ENCODE measurements around the gene RIN3.
A peak's percentile ranks its signal among the peaks of the same experiment; 100 is the strongest.

Gene RIN3

GRCh38 chr14:92726135-92726932, 212.8 kb downstream of the RIN3 start:
- no peak for TF ChIP-seq CTCF (IDR thresholded peaks at IDR 0.05; ENCODE audit: low read depth, low read length)
- peak; percentile 81 for DNase-seq (ENCODE audit: low read depth, low spot score)
- H3K4me3 ChIP-seq (ENCODE audit: low read depth, low read length): no peak overlapping the region
- in situ Hi-C loops (cut with HindIII; ENCODE audit: low sequenced_read_pairs): no loop called here

GRCh38 chr14:92726933-92727262, 213.3 kb downstream of the RIN3 start:
- H3K4me3 ChIP-seq (ENCODE audit: low read depth, low read length): no peak overlapping the region
- no peak for TF ChIP-seq CTCF (IDR thresholded peaks at IDR 0.05; ENCODE audit: low read depth, low read length)
- no peak for DNase-seq (ENCODE audit: low read depth, low spot score)
- in situ Hi-C loops (cut with HindIII; ENCODE audit: low sequenced_read_pairs): no loop called here

- no peak overlapping the region for H3K4me3 ChIP-seq (ENCODE audit: low read depth, low read length)
These were observed 215.3 kb downstream of the RIN3 start for GRCh38 chr14:92728759-92729364.

GRCh38 chr14:92729634-92730358, 216.2 kb downstream of the RIN3 start:
- in situ Hi-C loops (cut with HindIII; ENCODE audit: low sequenced_read_pairs): no loop called here
- peak; percentile 90 for DNase-seq (ENCODE audit: low read depth, low spot score)
- H3K4me3 ChIP-seq (ENCODE audit: low read depth, low read length): no peak overlapping the region

More at GRCh38 chr14:92728759-92729364, 215.3 kb downstream of the RIN3 start:
- no peak for TF ChIP-seq CTCF (IDR thresholded peaks at IDR 0.05; ENCODE audit: low read depth, low read length)
- in situ Hi-C loops (cut with HindIII; ENCODE audit: low sequenced_read_pairs): no loop called here
- peak; percentile 30 for DNase-seq (ENCODE audit: low read depth, low spot score)

GRCh38 chr14:92731622-92732115, 218.1 kb downstream of the RIN3 start:
- no peak for DNase-seq (ENCODE audit: low read depth, low spot score)
- H3K4me3 ChIP-seq (ENCODE audit: low read depth, low read length): no peak overlapping the region
- TF ChIP-seq CTCF (IDR thresholded peaks at IDR 0.05; ENCODE audit: low read depth, low read length): no peak
- in situ Hi-C loops (cut with HindIII; ENCODE audit: low sequenced_read_pairs): no loop called here

More at GRCh38 chr14:92729634-92730358, 216.2 kb downstream of the RIN3 start:
- no peak for TF ChIP-seq CTCF (IDR thresholded peaks at IDR 0.05; ENCODE audit: low read depth, low read length)

- no peak overlapping the region for H3K4me3 ChIP-seq (ENCODE audit: low read depth, low read length)
- TF ChIP-seq CTCF (IDR thresholded peaks at IDR 0.05; ENCODE audit: low read depth, low read length): no peak
- in situ Hi-C loops (cut with HindIII; ENCODE audit: low sequenced_read_pairs): no loop called here
- DNase-seq (ENCODE audit: low read depth, low spot score): no peak
These were observed 219.4 kb downstream of the RIN3 start for GRCh38 chr14:92733007-92733406.
